Amniotic stem cell (primary cell): ENCODE measurements around the gene TENT5D.
"Not testable (repeated sequence)": the region's sequence is repeated elsewhere in the genome, so short reads cannot be mapped to it uniquely, and the experiment has no call there.

Source experiments
- DNase-seq: peaks from one replicate; lab custom pipeline; 2025; lab: John Stamatoyannopoulos, UW

The TENT5D gene

DNA sequence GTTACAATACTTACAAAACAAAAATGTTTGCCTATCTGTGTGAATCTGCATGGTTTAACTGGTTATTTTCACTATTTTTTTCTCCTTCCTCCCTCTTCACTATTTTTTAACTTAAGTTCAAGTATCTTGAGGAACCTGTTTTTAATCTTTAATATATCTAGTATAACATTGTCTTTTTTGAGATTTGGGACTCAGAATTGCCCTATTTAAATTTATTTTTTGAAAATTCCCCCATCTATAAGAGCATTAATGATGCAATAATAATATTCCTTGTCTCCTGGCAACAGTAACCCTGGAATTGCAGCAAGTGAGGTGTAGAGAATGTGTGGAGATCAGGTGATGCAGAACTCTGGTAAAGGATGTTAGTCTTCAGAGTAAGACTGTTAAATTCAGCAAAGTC is at the start of gene TENT5D:
Gene TENT5D (plus strand): TSS at position 301 of the 400 bp plus-strand sequence. CDS start 22,093 bp downstream, outside the sequence.
- no peak for DNase-seq

DNA sequence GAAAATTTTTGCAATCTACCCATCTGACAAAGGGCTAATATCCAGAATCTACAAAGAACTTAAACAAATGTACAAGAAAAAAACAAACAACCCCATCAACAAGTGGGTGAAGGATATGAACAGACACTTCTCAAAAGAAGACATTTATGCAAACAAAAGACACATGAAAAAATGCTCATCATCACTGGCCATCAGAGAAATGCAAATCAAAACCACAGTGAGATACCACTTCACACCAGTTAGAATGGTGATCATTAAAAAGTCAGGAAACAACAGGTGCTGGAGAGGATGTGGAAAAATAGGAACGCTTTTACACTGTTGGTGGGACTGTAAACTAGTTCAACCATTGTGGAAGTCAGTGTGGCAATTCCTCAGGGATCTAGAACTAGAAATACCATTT is 34.6 kb upstream of the TENT5D start:
- not testable (repeated sequence) for DNase-seq

DNA sequence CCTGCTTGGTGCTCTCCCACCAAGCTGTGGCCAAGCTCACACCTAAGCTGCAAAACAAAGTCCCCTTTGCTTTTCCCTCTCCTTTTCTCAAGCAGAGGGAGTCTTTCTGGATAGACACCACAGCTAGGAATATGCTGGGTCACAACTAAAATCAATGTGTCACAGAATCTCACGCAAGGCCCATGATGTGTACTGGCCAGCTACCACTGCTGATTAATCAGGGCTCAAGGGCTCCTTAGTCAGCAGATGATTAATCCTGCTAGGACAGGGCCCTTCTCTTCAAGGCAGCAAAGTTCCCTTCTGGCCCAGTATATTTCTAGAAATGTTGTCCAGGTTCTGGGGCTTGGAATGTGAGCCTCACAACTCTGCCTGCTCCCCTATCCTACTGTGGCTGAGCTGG is 32.0 kb upstream of the TENT5D start:
- DNase-seq, result no peak

DNA sequence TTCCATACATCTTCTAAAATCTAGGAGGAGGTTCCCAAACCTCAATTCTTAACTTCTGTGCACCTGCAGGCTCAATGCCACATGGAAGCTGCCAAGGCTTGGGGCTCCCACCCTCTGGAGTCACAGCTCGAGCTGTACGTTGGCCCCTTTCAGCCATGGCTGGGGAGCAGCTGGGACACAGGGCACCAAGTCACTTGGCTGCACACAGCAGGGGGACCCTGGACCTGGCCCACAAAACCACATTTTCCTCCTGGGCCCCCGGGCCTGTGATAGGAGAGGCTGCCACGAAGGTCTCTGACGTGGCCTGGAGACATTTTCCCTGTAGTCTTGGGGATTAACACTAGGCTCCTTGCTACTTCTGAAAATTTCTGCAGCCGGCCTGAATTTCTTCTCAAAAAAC is 8.2 kb upstream of the TENT5D start:
- no peak for DNase-seq

DNA sequence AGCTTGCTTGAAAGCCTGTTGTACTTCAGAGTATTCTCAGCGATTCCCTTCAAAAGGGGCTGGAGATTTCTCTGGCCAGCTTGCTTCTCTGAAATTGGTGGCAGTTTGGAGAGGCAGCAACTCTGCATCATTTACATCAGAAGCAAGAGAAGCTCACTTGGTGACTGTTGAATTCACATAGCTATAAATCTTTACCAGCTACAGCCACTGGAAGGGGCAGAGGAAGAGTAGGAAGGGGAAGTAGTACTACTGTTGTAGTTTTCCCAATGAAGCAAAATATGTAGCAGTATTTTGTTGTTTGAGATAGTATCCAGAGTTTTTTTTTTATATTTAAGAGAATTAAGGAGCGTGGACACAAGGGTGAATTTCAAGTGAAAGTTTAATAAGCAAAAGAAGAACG is 2.8 kb downstream of the TENT5D start:
- no peak for DNase-seq

DNA sequence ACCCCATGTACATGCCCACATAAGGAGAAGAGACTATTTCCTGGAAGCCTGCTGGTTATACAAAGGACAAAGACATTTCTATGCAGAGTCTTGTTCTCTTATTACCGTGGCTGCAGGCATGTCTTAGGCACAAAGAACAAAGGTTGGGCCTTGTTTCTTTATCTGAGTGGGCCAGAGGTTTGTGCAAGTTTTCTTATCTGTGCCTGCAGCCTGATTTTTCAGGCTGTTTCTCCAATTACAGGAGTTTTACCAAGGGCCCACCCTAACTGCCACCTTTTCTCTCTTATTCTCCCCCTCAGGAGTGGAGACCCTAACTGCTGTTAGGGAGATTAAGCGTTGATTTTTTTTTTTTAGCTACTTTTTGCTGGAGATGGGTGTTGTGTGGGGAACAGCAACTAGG is 3.5 kb downstream of the TENT5D start:
- DNase-seq, result no peak

DNA sequence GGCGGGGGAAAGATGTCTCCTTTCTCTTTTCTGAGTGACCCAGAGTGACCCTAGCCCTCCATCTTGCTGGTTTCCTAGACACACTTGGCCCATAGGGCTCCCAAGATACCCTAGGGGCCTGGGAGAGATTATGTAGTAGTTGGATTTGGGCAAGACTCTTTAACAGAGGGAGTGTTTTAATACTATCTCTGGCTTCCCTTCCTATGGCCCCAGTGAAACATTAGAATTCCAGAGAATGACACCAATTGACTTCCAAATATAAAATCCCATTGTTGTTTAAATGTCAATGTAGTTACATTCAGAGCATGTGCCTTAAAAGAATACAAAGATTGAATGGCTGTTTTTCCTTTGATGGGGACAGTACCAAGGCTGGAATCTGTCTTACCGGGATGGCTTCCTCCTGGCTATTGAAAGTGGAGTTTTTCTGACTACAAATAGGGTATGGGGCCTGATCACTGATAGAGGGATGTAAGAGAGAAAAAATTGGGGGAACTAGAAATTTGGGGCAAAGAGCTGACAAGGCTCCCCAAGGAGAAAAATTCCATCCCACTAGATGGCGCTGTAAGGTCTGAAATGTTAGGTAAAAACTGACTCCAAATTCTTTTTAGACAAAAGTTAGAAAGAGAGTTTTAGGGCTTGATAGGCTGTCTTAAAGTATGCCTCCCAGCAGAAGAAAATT is 10.7 kb downstream of the TENT5D start:
- no peak for DNase-seq

DNA sequence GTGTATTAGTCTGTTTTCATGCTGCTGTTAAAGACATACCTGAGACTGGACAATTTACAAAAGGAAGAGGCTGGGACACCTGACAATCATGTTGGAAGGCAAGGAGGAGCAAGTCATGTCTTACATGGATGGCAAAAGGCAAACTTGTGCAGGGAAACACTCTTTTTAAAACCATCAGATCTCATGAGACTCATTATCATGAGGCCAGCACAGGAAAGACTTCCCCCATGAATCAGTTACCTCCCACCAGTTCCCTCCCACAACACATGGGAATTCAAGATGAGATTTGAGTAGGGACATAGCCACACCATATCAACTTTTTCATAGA is 11.2 kb downstream of the TENT5D start:
- DNase-seq, result no peak

DNA sequence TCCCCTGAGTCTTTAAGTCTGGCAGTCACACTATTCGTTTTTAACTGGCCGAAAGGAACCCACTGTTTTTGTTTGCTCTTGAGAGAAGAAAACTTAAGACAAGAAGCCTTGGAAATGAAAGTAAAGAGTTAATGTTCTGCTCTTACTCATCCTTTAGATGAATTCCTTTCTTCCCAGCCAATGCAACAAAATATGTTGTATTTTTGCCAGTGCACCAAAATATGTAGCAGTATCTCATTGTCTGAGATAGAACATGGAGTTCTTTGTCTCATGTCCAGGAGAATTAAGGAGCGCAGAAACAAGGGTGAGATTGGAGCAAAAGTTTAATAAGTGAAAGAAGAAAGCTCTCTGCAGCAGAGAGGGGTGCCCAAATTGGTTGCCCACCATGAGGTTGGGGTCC is 12.2 kb downstream of the TENT5D start:
- DNase-seq, result no peak

DNA sequence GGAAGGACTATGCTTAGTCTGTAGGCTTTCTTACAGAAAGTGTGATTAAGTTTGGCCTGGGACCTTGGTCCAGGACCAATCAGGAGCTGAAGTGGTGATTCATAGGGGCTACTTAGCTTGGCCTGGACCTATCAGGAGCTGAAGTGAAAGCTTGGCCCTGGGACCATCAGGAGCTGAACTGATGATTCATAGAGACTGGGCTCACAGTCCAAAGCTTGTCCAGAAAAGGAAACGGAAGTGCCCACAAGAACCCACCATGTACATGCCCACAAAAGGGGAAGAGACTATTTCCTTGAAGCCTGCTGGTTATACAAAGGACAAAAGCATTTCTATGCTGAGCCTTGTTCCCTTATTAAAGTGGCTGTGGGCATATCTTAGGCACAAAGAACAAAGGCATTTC is 12.6 kb downstream of the TENT5D start:
- DNase-seq, result no peak

DNA sequence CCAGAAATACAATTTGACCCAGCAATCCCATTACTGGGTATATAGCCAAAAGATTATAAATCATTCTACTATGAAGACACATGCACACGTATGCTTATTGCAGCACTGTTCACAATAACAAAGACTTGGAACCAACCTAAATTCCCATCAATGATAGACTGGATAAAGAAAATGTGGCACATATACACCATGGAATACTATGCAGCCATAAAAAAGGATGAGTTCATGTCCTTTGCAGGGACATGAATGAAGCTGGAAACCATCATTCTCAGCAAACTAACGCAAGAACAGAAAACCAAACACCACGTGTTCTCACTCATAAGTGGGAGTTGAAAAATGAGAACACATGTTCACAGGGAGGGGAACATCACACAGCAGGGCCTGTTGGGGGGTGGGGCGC is 47.9 kb downstream of the TENT5D start:
- not testable (repeated sequence) for DNase-seq

DNA sequence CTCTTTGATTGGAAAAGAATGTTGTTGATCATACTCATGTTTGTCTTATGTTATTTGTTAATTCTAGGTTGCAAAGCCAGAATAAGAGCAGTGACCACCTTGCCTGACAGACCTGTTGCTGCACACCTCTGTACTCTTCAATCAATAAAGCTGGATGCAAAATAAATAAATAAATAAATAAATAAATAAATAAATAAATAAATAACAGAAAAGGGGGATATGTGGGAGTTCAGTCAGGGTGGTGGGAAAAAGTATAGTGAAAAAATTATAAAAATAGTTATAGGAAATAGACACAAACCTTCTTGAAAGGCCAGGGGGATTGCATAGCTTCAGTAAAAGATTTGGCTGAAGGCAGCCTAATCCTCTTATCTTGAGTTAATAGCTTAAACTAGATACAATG is 51.3 kb downstream of the TENT5D start:
- DNase-seq, result no peak

DNA sequence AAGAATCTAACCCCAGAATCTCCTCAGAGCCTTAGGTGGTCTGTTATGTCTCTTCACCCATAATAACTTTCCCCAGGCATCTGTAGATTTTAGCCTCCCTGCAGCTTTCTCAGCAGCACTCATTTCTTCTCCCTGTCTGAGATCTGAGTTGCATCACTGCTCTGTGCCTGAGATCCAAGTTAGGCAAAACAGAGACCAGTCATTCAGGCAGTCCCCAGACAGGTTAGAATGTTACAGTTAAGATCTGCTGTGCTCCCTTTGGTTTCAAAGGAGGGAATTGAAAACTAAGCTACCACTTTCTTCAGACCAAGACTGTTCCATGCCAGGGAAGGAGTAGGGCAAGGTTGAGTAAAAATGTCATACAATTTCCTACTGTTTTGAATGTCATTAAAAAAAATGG is 65.3 kb downstream of the TENT5D start:
- no peak for DNase-seq

DNA sequence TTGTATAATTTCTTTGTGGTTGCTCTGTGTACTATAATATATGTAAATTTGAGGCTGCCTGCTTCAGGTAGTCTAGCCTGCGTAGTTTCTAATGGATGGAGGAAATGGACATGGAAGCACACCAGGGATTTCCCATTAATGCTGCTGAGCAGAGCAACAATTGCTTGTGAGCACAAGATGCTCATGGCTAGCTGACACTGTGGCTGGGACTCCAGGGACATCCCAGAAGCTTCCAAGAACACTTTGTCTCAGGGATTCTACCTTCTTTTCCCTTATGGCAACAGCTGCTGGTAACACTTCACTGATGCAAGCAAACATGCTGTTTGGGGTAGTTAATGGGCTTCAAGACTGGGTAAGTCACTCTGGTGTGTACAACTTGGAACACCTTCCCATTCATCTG is 66.1 kb downstream of the TENT5D start:
- DNase-seq, result no peak

DNA sequence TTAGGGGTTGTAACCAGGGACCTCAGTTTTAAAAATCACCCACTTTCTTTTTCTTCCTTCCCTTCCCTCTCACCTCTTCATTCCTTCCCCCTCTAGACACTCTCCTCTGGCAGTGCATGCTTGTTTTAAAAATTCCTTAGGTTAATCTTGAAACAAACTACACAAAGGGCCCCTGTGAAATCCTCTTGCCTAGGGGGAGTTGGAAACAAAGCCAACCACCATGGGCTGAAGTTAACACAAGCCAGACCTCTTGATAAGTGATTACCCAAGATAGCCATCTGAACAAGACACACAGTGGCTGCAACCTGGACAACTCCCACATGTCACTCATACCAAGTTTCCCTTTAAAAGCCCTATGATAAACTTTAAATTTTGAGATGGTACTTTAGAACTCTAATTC is 68.9 kb downstream of the TENT5D start:
- DNase-seq, result no peak
